ENCODE results near the gene NEBL. TPM values are rescaled to one million over a fixed set of nuclear protein-coding genes. Genes with fewer than 3 reads are reported as not detected.

Gene NEBL
- total and polyA plus RNA-seq, 2 experiments from 2014 or later: 2.3 to 11.4 TPM

DNA sequence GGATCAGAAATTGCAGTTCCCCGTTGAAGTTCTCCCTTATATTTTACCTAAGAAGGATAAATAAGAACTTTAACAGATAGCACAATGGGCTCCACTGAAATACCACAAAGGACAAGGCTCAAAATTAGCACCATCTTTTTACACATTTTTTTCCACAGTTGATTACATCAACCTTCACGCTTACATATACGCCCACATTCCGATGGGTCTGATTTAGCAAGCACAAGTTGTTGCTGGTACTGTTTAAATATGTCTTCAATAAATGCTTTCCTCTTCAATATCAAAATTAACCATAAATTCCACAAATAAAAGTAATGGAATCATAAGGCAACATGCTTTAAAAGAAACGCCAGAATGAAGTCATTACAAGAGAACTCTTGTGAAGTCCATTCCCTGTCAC lies 79.5 kb downstream of the NEBL start:
- Histone ChIP-seq H3K4me3 (no peak overlapping the region), H3K27ac (ENCODE audit: low read depth) (no peak overlapping the region), H2AFZ (no peak overlapping the region), H3F3A (replicated peaks; ENCODE audit: low read depth) (no peaks in the 10 kb centered on the region), H3K4me1 (ENCODE audit: insufficient read depth) (no peaks in the 10 kb centered on the region), H3K27me3 (ENCODE audit: insufficient read depth) (no peaks in the 10 kb centered on the region), H3K79me2 (replicated peaks; ENCODE audit: insufficient read depth) (no peaks in the 10 kb centered on the region), H4K20me1 (replicated peaks; ENCODE audit: insufficient read depth) (no peaks in the 10 kb centered on the region), H3K9me2 (ENCODE audit: insufficient read depth) (no peaks in the 10 kb centered on the region), H3K36me3 (ENCODE audit: insufficient read depth) (no peaks in the 10 kb centered on the region), H3K4me2 (no peak overlapping the region)
- DNase-seq (ENCODE audit: low spot score): no peak
- ATAC-seq: no peak
- Mint-ChIP-seq H3K4me1 (no peaks in the 10 kb centered on the region), H3K27ac (no peak overlapping the region), H3K36me3 (ENCODE audit: low read depth) (no peaks in the 10 kb centered on the region), H3K9me3 (no peaks in the 10 kb centered on the region), H3K27me3 (ENCODE audit: insufficient read depth, low read depth, poor library complexity) (no peaks in the 10 kb centered on the region), H3K4me3 (no peak overlapping the region)
- no peak for TF ChIP-seq JUNB (IDR thresholded peaks at IDR 0.05; ENCODE audit: unreplicated experiment)
- TF ChIP-seq, protein P1, sequence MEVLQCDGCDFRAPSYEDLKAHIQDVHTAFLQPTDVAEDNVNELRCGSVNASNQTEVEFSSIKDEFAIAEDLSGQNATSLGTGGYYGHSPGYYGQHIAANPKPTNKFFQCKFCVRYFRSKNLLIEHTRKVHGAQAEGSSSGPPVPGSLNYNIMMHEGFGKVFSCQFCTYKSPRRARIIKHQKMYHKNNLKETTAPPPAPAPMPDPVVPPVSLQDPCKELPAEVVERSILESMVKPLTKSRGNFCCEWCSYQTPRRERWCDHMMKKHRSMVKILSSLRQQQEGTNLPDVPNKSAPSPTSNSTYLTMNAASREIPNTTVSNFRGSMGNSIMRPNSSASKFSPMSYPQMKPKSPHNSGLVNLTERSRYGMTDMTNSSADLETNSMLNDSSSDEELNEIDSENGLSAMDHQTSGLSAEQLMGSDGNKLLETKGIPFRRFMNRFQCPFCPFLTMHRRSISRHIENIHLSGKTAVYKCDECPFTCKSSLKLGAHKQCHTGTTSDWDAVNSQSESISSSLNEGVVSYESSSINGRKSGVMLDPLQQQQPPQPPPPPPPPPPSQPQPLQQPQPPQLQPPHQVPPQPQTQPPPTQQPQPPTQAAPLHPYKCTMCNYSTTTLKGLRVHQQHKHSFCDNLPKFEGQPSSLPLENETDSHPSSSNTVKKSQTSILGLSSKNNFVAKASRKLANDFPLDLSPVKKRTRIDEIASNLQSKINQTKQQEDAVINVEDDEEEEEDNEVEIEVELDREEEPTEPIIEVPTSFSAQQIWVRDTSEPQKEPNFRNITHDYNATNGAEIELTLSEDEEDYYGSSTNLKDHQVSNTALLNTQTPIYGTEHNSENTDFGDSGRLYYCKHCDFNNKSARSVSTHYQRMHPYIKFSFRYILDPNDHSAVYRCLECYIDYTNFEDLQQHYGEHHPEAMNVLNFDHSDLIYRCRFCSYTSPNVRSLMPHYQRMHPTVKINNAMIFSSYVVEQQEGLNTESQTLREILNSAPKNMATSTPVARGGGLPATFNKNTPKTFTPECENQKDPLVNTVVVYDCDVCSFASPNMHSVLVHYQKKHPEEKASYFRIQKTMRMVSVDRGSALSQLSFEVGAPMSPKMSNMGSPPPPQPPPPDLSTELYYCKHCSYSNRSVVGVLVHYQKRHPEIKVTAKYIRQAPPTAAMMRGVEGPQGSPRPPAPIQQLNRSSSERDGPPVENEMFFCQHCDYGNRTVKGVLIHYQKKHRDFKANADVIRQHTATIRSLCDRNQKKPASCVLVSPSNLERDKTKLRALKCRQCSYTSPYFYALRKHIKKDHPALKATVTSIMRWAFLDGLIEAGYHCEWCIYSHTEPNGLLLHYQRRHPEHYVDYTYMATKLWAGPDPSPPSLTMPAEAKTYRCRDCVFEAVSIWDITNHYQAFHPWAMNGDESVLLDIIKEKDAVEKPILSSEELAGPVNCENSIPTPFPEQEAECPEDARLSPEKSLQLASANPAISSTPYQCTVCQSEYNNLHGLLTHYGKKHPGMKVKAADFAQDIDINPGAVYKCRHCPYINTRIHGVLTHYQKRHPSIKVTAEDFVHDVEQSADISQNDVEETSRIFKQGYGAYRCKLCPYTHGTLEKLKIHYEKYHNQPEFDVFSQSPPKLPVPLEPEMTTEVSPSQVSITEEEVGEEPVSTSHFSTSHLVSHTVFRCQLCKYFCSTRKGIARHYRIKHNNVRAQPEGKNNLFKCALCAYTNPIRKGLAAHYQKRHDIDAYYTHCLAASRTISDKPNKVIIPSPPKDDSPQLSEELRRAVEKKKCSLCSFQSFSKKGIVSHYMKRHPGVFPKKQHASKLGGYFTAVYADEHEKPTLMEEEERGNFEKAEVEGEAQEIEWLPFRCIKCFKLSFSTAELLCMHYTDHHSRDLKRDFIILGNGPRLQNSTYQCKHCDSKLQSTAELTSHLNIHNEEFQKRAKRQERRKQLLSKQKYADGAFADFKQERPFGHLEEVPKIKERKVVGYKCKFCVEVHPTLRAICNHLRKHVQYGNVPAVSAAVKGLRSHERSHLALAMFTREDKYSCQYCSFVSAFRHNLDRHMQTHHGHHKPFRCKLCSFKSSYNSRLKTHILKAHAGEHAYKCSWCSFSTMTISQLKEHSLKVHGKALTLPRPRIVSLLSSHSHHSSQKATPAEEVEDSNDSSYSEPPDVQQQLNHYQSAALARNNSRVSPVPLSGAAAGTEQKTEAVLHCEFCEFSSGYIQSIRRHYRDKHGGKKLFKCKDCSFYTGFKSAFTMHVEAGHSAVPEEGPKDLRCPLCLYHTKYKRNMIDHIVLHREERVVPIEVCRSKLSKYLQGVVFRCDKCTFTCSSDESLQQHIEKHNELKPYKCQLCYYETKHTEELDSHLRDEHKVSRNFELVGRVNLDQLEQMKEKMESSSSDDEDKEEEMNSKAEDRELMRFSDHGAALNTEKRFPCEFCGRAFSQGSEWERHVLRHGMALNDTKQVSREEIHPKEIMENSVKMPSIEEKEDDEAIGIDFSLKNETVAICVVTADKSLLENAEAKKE (CRISPR knock-in tag; IDR thresholded peaks at IDR 0.05): no peak
- no peak for TF ChIP-seq ZNF114 (CRISPR knock-in tag; IDR thresholded peaks at IDR 0.05)
- TF ChIP-seq, protein P2, sequence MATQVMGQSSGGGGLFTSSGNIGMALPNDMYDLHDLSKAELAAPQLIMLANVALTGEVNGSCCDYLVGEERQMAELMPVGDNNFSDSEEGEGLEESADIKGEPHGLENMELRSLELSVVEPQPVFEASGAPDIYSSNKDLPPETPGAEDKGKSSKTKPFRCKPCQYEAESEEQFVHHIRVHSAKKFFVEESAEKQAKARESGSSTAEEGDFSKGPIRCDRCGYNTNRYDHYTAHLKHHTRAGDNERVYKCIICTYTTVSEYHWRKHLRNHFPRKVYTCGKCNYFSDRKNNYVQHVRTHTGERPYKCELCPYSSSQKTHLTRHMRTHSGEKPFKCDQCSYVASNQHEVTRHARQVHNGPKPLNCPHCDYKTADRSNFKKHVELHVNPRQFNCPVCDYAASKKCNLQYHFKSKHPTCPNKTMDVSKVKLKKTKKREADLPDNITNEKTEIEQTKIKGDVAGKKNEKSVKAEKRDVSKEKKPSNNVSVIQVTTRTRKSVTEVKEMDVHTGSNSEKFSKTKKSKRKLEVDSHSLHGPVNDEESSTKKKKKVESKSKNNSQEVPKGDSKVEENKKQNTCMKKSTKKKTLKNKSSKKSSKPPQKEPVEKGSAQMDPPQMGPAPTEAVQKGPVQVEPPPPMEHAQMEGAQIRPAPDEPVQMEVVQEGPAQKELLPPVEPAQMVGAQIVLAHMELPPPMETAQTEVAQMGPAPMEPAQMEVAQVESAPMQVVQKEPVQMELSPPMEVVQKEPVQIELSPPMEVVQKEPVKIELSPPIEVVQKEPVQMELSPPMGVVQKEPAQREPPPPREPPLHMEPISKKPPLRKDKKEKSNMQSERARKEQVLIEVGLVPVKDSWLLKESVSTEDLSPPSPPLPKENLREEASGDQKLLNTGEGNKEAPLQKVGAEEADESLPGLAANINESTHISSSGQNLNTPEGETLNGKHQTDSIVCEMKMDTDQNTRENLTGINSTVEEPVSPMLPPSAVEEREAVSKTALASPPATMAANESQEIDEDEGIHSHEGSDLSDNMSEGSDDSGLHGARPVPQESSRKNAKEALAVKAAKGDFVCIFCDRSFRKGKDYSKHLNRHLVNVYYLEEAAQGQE (IDR thresholded peaks at IDR 0.05; ENCODE audit: unreplicated experiment): no peak
- no peak for TF ChIP-seq STAT1 (IDR thresholded peaks at IDR 0.05; ENCODE audit: unreplicated experiment)
- TF ChIP-seq, protein P3, sequence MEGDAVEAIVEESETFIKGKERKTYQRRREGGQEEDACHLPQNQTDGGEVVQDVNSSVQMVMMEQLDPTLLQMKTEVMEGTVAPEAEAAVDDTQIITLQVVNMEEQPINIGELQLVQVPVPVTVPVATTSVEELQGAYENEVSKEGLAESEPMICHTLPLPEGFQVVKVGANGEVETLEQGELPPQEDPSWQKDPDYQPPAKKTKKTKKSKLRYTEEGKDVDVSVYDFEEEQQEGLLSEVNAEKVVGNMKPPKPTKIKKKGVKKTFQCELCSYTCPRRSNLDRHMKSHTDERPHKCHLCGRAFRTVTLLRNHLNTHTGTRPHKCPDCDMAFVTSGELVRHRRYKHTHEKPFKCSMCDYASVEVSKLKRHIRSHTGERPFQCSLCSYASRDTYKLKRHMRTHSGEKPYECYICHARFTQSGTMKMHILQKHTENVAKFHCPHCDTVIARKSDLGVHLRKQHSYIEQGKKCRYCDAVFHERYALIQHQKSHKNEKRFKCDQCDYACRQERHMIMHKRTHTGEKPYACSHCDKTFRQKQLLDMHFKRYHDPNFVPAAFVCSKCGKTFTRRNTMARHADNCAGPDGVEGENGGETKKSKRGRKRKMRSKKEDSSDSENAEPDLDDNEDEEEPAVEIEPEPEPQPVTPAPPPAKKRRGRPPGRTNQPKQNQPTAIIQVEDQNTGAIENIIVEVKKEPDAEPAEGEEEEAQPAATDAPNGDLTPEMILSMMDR (conservative IDR thresholded peaks at IDR 0.05; ENCODE audit: low read depth in 2 of 2): no peak
- TF ChIP-seq, protein P4, sequence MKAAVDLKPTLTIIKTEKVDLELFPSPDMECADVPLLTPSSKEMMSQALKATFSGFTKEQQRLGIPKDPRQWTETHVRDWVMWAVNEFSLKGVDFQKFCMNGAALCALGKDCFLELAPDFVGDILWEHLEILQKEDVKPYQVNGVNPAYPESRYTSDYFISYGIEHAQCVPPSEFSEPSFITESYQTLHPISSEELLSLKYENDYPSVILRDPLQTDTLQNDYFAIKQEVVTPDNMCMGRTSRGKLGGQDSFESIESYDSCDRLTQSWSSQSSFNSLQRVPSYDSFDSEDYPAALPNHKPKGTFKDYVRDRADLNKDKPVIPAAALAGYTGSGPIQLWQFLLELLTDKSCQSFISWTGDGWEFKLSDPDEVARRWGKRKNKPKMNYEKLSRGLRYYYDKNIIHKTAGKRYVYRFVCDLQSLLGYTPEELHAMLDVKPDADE (IDR thresholded peaks at IDR 0.05): no peak
- no peak for TF ChIP-seq POLR2AphosphoS5 (IDR thresholded peaks at IDR 0.05; ENCODE audit: low read depth)
- no peak for TF ChIP-seq EZH2 (IDR thresholded peaks at IDR 0.05; ENCODE audit: low read depth, unreplicated experiment)
- no peak for TF ChIP-seq CREB1 (CRISPR knock-in tag; IDR thresholded peaks at IDR 0.05; ENCODE audit: low read depth)
- TF ChIP-seq EZH2phosphoT487 (IDR thresholded peaks at IDR 0.05; ENCODE audit: unreplicated experiment): no peak
- no peak for TF ChIP-seq ZNF331 (CRISPR knock-in tag; IDR thresholded peaks at IDR 0.05; ENCODE audit: low read depth)
- no peak for TF ChIP-seq NANOG (IDR thresholded peaks at IDR 0.05; ENCODE audit: borderline replicate concordance)

Data from GM23338 (cell line).